Mesenchymal stem cell (in vitro differentiated cells and primary cell): ENCODE data around the gene CSN2.

Source experiments
- DNase-seq: peaks from one replicate; pipeline ENCODE4 v3.0.0-alpha.2; 2013
- H2AFZ ChIP-seq: one replicate; pipeline ENCODE4 v1.6.1; 2013; ENCODE audit warnings: low read depth, mild to moderate bottlenecking, control low read depth, inconsistent platforms, low read length, moderate library complexity
- H2AK5ac ChIP-seq: 2 replicates; pipeline ENCODE4 v1.6.1; 2013; ENCODE audit warnings: low read length, moderate library complexity, mild to moderate bottlenecking, inconsistent platforms; ENCODE audit not compliant: severe bottlenecking
- H2BK120ac ChIP-seq: one replicate; pipeline ENCODE4 v1.6.1; 2013; ENCODE audit warnings: low read depth, mild to moderate bottlenecking, inconsistent platforms, low read length, moderate library complexity
- H2BK12ac ChIP-seq, 2 experiments: one replicate each; pipeline ENCODE4 v1.6.1; 2013; ENCODE audit warnings: inconsistent platforms in 2 of 2, low read length in 2 of 2, mild to moderate bottlenecking in 2 of 2, moderate library complexity in 2 of 2, control low read depth in 1 of 2
- H2BK15ac ChIP-seq: one replicate; pipeline ENCODE4 v1.6.1; 2013; ENCODE audit warnings: mild to moderate bottlenecking, low read depth, inconsistent platforms; ENCODE audit not compliant: poor library complexity, severe bottlenecking
- H2BK5ac ChIP-seq: 2 replicates; pipeline ENCODE4 v1.6.1; 2013; ENCODE audit warnings: low read depth, mild to moderate bottlenecking, low read length, control low read depth, inconsistent platforms; ENCODE audit not compliant: poor library complexity, severe bottlenecking
- H3K14ac ChIP-seq, 2 experiments: one replicate each; pipeline ENCODE4 v1.6.1; 2013; ENCODE audit warnings: inconsistent platforms in 2 of 2, low read length in 2 of 2, control low read depth in 1 of 2, mild to moderate bottlenecking in 1 of 2, moderate library complexity in 1 of 2
- H3K18ac ChIP-seq, 2 experiments: one replicate each; pipeline ENCODE4 v1.6.1; 2013; ENCODE audit warnings: inconsistent platforms in 2 of 2, low read length in 2 of 2, control low read depth in 1 of 2, low read depth in 1 of 2, mild to moderate bottlenecking in 1 of 2
- H3K23ac ChIP-seq, 2 experiments: one replicate each; pipeline ENCODE4 v1.6.1; 2013; ENCODE audit warnings: inconsistent platforms in 2 of 2, low read length in 2 of 2, mild to moderate bottlenecking in 2 of 2, moderate library complexity in 2 of 2, control low read depth in 1 of 2
- H3K27ac ChIP-seq: 2 replicates; pipeline ENCODE4 v1.5.1; 2013; ENCODE audit warnings: mild to moderate bottlenecking, moderate library complexity, low read length, control low read depth, inconsistent platforms; ENCODE audit not compliant: poor library complexity, severe bottlenecking
- H3K27me3 ChIP-seq, 2 experiments: 2 replicates each; pipeline versions ENCODE4 v1.6.1 to v1.7.0; 2013; ENCODE audit warnings: low read length in 2 of 2, mild to moderate bottlenecking in 2 of 2, moderate library complexity in 2 of 2, control low read depth in 1 of 2, inconsistent platforms in 1 of 2; ENCODE audit not compliant: control insufficient read depth in 1 of 2, insufficient read depth in 1 of 2
- H3K36me3 ChIP-seq, 2 experiments: 2 replicates each; pipeline versions ENCODE4 v1.6.1 to v1.7.0; 2013; ENCODE audit warnings: low read length in 2 of 2, control low read depth in 1 of 2, inconsistent platforms in 1 of 2, low read depth in 1 of 2, mild to moderate bottlenecking in 1 of 2; ENCODE audit not compliant: insufficient read depth in 2 of 2, control insufficient read depth in 1 of 2
- H3K4ac ChIP-seq, 2 experiments: one replicate each; pipeline ENCODE4 v1.6.1; 2013; ENCODE audit warnings: inconsistent platforms in 2 of 2, low read length in 2 of 2, mild to moderate bottlenecking in 2 of 2, moderate library complexity in 2 of 2, control low read depth in 1 of 2, low read depth in 1 of 2
- H3K4me1 ChIP-seq: 2 replicates; pipeline ENCODE4 v1.6.1; 2013; ENCODE audit warnings: low read depth, low read length, control low read depth; ENCODE audit not compliant: control insufficient read depth, insufficient read depth
- H3K4me2 ChIP-seq: 2 replicates; pipeline ENCODE4 v1.6.1; 2013; ENCODE audit warnings: low read length, mild to moderate bottlenecking, inconsistent platforms; ENCODE audit not compliant: poor library complexity, severe bottlenecking
- H3K4me3 ChIP-seq, 2 experiments: 2 replicates each; pipeline versions ENCODE4 v1.5.1 to v1.7.0; 2013; ENCODE audit warnings: low read length in 2 of 2, mild to moderate bottlenecking in 2 of 2, control low read depth in 1 of 2, low read depth in 1 of 2; ENCODE audit not compliant: insufficient read depth in 1 of 2
- H3K79me1 ChIP-seq: replicated peaks from 2 replicates; pipeline ENCODE4 v1.6.1; 2013; ENCODE audit warnings: mild to moderate bottlenecking, control low read depth, low read length, inconsistent platforms; ENCODE audit not compliant: poor library complexity, severe bottlenecking
- H3K9ac ChIP-seq: 2 replicates; pipeline ENCODE4 v1.7.0; 2013; ENCODE audit warnings: mild to moderate bottlenecking, low read length, moderate library complexity
- H3K9me3 ChIP-seq: 2 replicates; pipeline ENCODE4 v1.7.0; 2013; ENCODE audit warnings: mild to moderate bottlenecking, low read length; ENCODE audit not compliant: control insufficient read depth
- H4K8ac ChIP-seq: one replicate; pipeline ENCODE4 v1.6.1; 2013; ENCODE audit warnings: inconsistent platforms, mild to moderate bottlenecking, low read length, moderate library complexity
- H4K91ac ChIP-seq: one replicate; pipeline ENCODE4 v1.6.1; 2013; ENCODE audit warnings: mild to moderate bottlenecking, low read length, inconsistent platforms
- WGBS: methylation state at CpG from one replicate; pipeline ENCODE4 v1.1.7; 2013; ENCODE audit warnings: mixed read lengths; 5-methylcytosine and 5-hydroxymethylcytosine counted together

CSN2 gene

GRCh38 chr4:69986663-69987062 is 21.1 kb upstream of the CSN2 start:
- Histone ChIP-seq H4K91ac (no peak overlapping the region), H3K23ac (no peak overlapping the region), H3K36me3 (no peaks in the 10 kb centered on the region), H3K27me3 (no peaks in the 10 kb centered on the region), H3K4me2 (no peak overlapping the region), H2BK120ac (no peak overlapping the region), H3K14ac (no peak overlapping the region), H3K27ac (no peak overlapping the region), H3K9ac (no peak overlapping the region), H2BK12ac (no peak overlapping the region), H2BK5ac (no peak overlapping the region), H3K18ac (no peak overlapping the region), H4K8ac (no peak overlapping the region), H2AFZ (no peak overlapping the region), H3K4ac (no peak overlapping the region), H3K4me3 (no peak overlapping the region), H3K79me1 (no peaks in the 10 kb centered on the region), H3K4me1 (peaks cover 3% of the 10 kb centered on the region), H2BK15ac (no peak overlapping the region), H3K9me3 (no peaks in the 10 kb centered on the region), H2AK5ac (no peak overlapping the region)
- no peak for DNase-seq
- WGBS: no CpG with 5 or more reads among the region's 1 CpG

- Histone ChIP-seq H2AFZ (no peak overlapping the region), H4K8ac (no peak overlapping the region), H2AK5ac (no peak overlapping the region), H3K27me3 (no peaks in the 10 kb centered on the region), H3K27ac (no peak overlapping the region), H2BK12ac (no peak overlapping the region), H3K23ac (no peak overlapping the region), H3K4me1 (peaks cover 3% of the 10 kb centered on the region), H3K79me1 (no peaks in the 10 kb centered on the region), H2BK120ac (no peak overlapping the region), H3K4me2 (no peak overlapping the region), H3K9ac (no peak overlapping the region), H3K18ac (no peak overlapping the region), H3K36me3 (no peaks in the 10 kb centered on the region), H2BK15ac (no peak overlapping the region), H3K14ac (no peak overlapping the region), H3K9me3 (no peaks in the 10 kb centered on the region), H3K4me3 (no peak overlapping the region), H4K91ac (no peak overlapping the region), H2BK5ac (no peak overlapping the region), H3K4ac (no peak overlapping the region)
- WGBS: 58% methylated on average over 2 of the region's 2 CpGs
- DNase-seq: no peak
These were observed 18.5 kb upstream of the CSN2 start for GRCh38 chr4:69984030-69984443.

DNA sequence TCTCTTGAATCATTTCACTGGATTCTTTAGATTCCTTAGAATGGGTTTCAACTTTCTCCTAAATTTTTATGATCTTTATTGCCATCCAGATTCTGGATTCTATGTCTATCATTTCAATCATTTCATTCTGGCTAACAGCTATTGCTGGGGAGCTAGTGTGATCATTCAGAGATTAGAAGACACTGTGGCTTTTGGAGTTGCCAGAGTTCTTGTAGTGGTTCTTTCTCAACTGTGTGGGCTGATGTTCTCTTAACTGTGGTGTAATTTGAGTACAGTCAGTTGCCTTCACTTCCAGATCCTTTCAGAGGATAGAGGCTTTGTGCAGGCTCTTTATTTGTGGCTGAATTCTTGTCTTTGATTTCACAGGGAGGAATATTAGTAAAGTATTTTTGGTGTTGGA is 12.1 kb upstream of the CSN2 start:
- Histone ChIP-seq H3K27ac (no peak overlapping the region), H2BK5ac (no peak overlapping the region)
- DNase-seq: no peak

DNA sequence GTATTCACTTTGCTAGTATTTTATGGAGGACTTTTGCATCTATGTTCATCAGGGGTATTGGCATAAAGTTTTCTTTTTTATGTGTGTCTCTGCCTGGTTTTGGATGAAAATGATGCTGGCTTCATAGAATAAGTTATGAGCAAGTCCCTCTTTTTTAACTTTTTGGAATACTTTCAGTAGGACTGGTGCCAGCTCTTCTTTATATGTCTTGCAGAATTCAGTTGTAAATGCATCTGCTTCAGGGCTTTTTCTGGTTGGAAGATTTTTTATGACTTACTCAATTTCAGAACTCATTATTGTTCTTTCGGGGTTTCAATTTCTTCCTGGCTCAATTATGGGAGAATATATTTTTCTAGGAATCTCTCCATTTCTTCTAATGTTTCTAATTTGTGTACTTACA is 9.1 kb upstream of the CSN2 start:
- no peak overlapping the region for H2BK120ac ChIP-seq
- no peak overlapping the region for H3K4me2 ChIP-seq
- H4K8ac ChIP-seq: no peak overlapping the region
- no peak overlapping the region for H3K4me3 ChIP-seq
- no peak overlapping the region for H4K91ac ChIP-seq
- no peak for DNase-seq
- H3K18ac ChIP-seq: no peak overlapping the region
- no peak overlapping the region for H3K14ac ChIP-seq
- H2BK5ac ChIP-seq: no peak overlapping the region
- H3K27ac ChIP-seq: no peak overlapping the region
- no peak overlapping the region for H2BK12ac ChIP-seq
- no peaks in the 10 kb centered on the region for H3K27me3 ChIP-seq
- no peak overlapping the region for H2BK15ac ChIP-seq
- no peaks in the 10 kb centered on the region for H3K36me3 ChIP-seq
- no peaks in the 10 kb centered on the region for H3K4me1 ChIP-seq
- no peaks in the 10 kb centered on the region for H3K79me1 ChIP-seq
- H3K9me3 ChIP-seq: no peaks in the 10 kb centered on the region
- no peak overlapping the region for H3K23ac ChIP-seq
- H2AFZ ChIP-seq: no peak overlapping the region
- no peak overlapping the region for H2AK5ac ChIP-seq
- H3K9ac ChIP-seq: no peak overlapping the region
- H3K4ac ChIP-seq: no peak overlapping the region
- no CpG with 5 or more reads among the region's 1 CpG for WGBS

More for the DNA sequence above, 12.1 kb upstream of the CSN2 start:
- Histone ChIP-seq H3K4me3 (no peak overlapping the region), H3K9ac (no peak overlapping the region), H2BK120ac (no peak overlapping the region), H3K4me1 (no peaks in the 10 kb centered on the region), H4K8ac (no peak overlapping the region), H4K91ac (no peak overlapping the region), H3K18ac (no peak overlapping the region), H3K79me1 (no peaks in the 10 kb centered on the region), H3K14ac (no peak overlapping the region), H2BK12ac (no peak overlapping the region), H3K27me3 (no peaks in the 10 kb centered on the region), H3K9me3 (no peaks in the 10 kb centered on the region), H2AK5ac (no peak overlapping the region), H3K4me2 (no peak overlapping the region), H2BK15ac (no peak overlapping the region), H3K36me3 (no peaks in the 10 kb centered on the region), H3K4ac (no peak overlapping the region), H3K23ac (no peak overlapping the region), H2AFZ (no peak overlapping the region)
